HG02759 (cell line): ENCODE results near the gene IDI1.
"Not testable (repeated sequence)": the region's sequence is repeated elsewhere in the genome, so short reads cannot be mapped to it uniquely, and the experiment has no call there.

Experiments used
- ATAC-seq: cut with Tn5 transposase; IDR thresholded peaks from one replicate; pipeline ENCODE4 v1.9.1; 2021; ENCODE audit warnings: mild to moderate bottlenecking, moderate library complexity; ENCODE audit not compliant: unreplicated experiment

The IDI1 gene

DNA sequence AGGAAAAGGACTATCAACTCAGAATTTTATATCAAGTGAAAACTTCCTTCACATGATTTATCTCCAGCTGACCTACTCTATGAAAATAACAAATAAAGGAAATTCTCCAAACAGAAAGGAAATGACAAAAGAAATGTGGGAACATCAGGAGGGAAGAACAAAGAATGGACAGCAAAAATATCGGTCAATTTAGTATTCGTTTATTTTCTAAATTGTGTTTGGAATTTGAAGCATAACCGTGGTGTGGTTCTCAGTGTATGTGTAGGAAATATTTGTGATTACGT is 16.0 kb upstream of the IDI1 start:
- no peak for ATAC-seq

DNA sequence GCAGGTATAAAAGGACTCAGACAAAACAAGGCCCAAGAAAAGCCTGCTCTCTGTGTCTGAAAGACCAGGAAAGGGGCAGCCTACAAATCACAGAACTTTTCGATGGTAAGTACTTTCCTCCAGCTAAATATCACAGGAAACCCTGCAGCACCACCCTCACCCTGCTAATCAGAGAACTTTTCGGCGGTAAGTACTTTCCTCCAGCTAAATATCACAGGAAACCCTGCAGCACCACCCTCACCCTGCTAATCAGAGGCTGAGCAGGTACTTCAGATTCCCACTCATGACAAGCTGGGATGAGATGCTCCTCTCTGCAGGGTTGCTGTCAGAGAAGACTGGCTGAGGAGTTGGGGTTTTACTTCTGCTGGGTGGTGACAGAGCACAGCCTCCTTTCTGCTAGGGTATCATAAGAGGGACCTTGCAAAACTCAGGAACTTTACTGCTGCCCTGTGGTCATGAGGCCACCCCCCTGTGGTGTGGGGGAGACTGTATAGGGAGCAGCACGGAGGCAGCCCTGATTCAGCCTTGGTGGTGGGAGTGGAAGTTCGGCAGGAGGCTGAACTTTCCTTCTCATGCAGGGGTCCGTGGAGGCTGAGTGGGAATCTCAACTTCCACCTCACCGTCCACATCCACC is 14.4 kb upstream of the IDI1 start:
- no peak for ATAC-seq

DNA sequence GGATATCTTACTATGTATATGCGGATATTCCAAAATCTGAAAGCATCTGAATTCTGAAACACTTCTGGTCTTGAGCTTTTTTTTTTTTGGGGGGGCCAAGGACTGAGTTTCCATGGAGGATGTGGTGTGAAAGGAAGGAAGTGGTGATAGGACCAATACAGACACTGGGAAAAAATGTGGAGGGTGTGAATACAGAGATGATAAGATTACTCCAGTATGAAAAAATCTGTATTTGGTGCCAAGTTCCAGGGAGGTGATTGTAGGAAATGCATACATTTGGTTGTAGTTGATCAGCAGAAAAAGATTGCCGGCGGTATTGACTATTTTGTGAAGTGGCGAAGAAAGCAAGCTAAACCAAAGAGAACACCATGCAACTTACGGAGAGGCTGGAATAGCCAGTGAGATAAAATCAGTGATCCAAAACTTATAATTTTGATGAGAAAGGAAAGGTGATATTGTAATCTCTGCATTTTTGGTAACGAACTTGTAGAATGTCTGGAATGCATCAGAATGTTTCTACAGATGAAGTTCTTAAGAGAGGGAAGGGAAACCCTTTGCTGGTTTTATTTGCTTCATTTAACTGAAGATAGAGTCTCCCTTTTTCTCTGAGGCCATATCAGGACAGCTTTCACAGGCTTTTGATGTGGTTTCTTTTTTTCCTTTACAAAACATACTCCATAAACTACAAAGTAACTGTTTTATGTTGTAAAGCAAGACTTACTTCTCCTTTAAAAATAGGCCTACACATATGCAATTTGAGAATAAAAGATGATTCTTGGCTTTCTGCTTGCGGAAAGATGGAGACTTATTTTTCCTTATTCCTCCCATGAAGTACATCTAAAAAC is 13.2 kb upstream of the IDI1 start:
- ATAC-seq = no peak

DNA sequence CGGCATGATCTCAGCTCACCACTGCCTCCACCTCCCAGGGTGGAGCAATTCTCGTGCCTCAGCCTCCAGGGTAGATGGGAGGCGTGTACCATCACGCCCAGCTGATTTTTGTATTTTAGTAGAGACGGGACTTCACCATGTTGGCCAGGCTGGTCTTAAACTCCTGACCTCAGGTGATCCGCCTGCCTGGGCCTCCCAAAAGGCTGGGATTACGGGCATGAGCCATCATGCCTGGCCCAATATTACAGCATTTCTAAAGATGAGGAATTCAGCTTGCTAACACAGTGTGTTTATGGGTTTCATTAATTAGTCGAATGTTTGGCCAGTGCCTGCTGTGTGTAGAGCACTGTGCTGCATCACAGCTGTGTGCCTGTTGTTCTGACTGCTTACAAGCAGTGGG is 11.0 kb upstream of the IDI1 start:
- ATAC-seq = no peak

DNA sequence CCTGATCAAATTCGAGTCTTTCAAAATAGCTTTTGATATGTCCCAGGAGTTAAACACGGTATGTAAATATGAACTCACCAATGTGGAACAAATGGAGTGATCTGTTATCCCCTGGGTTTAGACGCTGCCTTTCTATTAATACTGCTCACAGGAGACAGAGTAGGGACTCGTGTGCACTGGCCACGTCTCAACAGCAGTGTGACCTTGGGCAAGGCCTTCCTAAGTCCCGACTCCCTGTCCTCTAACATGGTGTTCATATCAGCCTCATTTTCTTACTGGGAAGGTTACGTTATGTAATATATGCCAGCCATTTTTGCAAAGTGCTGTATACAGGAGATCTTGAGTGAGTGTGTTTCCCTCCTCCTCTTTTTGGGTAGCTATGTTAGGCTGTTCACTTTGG is 9.1 kb upstream of the IDI1 start:
- ATAC-seq = no peak

DNA sequence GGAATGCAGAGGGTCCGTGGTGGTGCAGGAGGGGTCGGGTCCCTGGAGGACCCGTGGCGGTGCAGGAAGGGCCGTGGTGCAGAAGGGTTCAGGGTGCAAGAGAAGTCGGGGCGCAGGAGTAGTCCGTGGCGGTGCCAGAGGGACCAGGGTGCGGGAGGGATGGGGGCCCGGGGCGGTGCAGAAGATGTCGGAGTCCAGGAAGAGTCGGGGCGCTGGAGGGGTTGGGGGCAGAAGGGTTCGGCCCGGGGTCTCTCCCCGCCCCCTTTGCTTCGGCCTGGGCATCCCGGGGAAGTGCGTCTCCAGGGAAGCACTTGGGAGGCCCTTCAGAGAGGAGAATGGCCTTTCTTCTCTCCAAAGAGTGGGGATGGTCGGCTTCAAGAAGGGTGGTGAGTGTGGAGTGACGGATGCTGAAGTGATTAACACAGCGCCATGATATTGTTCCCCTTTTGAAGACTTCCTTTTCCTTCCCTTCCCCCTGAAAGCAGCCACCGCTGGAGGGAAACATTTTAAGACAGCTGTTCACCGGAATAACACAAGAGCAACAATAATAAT is 8.3 kb upstream of the IDI1 start:
- ATAC-seq = no peak

DNA sequence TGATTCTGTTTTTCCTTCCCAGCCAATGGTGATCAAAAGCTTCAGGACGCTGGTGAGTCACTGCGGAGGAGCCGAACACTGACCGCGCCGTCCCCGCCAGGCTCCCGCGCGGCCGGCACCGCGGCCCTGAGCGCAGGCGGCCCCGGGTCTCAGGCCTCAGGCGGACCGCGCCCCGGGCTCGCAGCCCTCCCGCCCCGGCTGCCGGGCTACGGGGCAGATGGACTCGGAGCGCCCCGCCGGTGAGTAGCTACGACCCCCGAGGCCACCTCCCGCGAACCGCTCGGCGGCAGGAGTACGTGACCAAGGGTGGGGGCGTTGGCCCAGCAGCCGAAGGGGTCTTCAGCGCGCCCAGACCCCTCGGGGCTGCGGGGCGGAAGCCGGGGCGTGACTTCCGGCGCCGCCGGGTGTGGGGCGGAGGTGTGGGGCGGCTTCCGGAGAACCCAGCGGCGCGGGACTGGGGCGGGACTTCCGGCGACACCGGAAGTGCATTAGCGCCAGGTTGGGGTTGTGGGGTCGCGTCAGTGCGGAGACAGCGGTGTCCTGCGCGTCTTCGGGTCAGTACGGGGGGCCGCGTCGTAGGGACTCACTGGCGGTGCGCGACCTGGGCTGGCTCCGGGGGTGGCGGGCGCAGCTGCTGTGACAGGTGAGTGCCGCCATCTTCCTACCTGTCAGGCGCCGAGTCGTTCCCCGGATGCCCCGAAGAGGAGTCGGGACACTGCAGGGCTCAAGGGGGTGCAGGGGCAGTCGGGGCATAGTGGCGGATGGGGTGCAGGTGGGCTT is 7.6 kb upstream of the IDI1 start, which contains the start of gene WDR37:
Gene WDR37, plus strand, starts transcription at position 60 of the 780 bp plus-strand sequence. CDS start 15,771 bp downstream, outside the sequence.
- ATAC-seq = peak; percentile 96

DNA sequence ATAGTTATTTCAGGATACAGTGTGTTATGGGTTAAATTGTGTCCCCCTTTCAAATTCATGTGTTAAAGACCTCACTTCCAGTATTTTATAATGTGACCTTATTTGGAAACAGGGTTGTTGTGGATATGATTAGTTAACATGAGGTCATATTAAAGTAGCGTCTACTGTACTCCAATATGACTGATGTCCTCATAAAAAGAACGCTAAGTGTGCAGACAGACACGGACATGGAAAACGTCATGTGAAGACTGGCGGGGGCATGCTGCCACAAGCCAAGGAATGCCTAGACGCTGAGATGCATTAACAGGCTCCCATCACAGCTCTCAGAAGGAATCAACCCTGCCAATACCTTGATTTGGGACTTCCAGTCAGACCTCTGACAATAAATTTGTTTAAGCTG is 5.8 kb upstream of the IDI1 start:
- ATAC-seq = no peak

DNA sequence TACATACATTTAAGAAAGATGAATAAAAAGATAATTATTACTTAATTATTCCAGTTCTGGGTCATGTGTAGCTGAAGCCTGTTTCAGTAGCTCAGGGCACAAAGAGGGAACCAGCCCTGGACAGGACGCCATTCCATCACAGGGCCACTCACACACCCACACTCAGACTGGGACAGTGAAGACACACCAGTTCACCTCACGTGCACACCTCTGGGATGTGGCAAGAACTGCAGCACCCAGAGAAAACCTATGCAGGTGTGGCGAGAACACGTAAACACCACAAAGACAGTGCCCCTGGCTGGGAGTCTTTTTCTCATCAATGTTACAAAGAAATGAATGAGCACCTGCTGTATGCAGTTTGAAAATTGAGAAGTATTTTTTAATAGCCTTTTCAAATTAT is 1.6 kb upstream of the IDI1 start:
- no peak for ATAC-seq

DNA sequence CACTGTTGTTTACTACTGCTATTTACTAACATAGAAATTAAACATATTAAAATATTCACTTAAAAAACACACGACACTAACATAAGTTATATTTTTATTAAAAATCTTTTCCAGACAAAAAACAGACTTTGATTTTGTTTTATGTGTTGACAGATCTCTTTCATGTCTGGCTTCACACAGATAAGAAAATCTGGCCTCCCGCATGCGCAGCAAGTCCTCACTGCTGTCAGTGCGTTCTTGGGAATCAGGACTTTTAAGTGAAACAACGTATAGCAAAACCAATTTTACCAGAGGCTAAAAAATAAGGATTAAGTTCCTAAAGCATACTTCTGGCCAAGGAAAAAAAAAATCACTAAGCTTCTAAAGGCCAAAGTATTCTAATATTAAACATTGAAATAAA is 1.2 kb upstream of the IDI1 start:
- ATAC-seq = no peak

DNA sequence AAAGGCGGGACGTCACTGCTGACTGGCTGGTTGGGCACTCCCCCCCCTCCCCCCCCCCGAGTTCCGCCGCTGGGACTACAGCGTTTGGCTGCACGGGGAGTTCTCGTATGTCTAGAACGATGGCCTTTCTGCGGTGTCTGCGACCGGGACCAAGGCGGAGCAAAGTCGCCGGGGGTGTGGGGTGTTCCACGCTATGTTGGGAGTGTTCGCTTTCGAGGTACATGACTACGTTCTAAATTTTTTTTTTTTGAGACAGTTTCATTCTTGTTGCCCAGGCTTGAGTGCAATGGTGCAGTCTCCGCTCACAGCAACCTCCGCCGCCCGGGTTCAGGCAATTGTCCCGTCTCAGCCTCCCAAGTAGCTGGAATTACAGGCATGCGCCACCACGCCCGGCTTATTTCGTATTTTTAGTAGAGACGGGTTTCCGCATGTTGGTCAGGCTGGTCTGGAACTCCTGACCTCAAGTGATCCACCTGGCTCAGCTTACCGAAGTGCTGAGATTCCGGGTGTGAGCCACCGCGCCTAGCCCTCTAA is 573 bp upstream of the IDI1 start:
- ATAC-seq = peak; percentile 1

DNA sequence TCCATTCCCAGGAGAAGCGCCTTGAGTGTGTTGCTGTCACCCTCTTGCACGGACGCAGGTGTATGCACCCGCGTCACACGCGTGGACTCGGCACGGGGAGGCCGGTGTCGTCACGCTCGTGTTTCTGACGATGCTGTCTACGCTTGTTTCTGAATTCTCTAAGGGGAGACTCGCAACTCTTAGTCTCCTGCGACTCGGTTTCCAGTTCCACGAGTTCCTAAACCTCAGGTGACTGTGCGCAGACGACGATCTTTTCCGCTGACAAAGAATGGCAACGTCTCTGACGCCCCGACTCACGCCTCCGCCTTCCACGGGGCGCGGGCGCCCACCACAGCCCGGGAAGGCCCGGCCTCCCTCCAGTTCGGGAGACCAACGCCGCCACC is 579 bp downstream of the IDI1 start:
- ATAC-seq = no peak

DNA sequence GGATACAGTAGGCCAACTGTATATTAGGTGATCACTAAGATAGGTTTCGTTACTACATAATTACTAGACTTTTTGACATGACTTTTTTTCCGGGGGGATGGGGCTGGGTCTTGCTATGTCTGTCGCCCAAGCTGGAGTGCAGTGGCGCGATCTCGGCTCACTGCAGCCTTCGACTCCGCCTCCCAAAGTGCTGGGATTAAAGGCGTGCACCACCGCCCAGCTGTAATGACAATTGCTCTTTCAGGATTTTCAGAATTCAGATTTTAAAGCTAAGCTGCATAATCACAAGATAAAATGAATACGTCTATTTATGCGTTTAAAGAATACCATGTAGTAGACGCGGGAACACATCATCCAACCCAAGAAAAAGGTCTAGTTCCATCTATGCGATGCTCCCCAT is 982 bp downstream of the IDI1 start:
- no peak for ATAC-seq

DNA sequence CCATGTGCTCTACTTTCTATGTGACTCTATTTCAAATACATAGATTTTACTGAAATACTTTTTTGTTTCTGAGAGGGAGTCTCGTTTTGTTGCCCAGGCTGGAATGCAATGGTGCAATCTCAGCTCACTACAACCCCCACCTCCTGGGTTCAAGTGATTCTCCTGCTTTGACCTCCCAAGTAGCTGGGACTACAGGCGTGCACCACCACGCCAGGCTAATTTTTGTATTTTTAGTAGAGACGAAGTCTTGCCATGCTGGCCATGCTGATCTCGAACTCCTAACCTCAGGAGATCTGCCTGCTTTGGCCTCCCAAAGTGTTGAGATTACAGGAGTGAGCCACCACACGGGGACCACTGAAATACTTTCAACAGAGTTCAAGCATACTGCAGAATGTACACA is 3.5 kb downstream of the IDI1 start:
- no peak for ATAC-seq

DNA sequence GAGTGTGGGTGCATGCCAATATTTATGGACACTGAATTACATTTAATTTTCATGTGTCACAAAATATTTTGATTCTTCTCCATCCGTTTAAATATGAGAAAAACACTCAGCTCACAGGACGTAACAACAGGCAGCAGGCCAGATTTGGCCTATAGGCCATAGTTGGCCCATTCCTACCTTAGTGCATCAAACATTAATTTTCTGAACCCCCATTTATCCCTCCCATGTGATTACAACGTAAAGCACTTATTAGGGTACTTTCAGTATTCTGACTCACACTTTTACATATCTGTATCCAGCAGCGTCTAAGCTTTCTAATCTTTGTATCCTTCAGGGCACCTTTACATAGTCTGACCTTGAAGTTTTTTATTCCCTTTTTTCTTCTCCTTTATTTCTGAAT is 4.0 kb downstream of the IDI1 start:
- no peak for ATAC-seq

DNA sequence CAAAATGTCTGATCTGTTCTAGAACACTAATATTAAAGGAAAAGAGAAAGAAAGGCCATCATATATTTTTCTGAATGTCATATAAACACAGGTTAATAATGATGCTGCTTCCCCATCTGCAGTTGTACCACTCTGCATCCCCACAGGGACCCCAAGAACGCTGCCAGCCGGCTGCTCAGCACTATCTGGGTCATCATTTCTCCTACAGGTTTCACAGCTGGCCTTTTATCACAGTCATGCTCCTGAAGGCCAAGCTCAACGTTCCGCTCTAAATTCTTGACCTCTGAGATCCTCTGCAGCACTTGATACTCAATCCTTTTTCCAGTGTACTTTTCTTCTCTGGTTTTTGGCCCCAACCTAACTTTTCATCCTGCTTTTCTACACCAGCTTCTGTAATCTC is 4.8 kb downstream of the IDI1 start:
- ATAC-seq = no peak

DNA sequence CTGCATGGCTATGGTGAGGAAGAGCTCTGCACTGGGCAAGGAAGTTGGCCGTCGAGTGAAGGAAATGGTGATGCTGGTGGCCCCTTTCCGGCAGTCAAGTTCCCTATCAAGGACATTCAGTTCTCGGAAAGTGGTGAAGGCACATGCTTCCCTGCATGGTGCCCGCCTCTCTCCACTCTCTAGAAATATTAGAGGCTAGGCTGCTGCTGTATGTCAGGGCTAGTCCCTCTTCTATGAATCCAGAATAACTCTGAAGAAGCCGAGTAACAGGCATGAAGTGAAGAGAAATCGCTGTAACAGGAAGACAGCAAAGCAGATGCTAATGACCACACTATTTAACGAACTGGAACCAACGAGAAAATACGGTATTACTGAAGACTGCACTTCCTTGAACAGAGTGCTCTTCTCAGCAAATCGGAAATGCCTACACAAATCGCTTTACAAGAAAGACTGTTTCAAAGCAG is 5.4 kb downstream of the IDI1 start:
- peak; percentile 58 for ATAC-seq

DNA sequence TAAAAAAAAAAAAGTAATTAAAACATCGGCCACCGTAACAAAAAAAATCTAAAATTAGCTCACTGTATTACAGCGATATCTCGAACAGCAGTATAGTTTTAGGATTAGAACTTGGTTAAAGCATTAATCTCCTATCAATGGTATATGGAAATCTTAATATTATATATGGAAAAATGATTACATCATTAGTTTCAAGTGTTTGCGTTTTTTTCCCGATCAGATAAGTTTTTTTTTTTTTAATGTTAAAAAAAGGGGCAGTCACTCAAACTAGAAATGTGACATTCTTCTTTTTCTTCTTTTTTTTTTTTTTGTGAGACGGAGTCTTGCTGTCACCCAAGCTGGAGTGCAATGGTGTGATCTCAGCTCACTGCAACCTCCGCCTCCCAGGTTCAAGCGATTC is 7.4 kb downstream of the IDI1 start:
- no peak for ATAC-seq

DNA sequence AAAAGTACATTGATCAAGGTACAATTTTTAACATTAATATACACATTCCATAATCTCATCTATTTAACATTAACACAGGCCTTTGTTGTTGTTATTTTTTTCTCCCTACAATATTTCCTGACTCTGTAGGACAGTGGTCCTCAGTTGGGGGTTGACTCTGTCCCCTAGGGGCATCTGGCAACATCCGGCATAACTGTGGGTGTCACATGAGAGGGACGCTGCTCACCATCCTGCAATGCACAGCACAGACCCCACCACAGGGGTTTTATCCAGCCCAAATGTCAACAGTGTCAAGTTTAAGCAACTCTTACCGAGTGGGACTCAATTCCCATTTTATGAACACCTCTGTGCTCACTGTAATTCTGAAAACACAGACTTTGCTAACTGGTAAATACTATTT is 8.8 kb downstream of the IDI1 start:
- no peak for ATAC-seq

DNA sequence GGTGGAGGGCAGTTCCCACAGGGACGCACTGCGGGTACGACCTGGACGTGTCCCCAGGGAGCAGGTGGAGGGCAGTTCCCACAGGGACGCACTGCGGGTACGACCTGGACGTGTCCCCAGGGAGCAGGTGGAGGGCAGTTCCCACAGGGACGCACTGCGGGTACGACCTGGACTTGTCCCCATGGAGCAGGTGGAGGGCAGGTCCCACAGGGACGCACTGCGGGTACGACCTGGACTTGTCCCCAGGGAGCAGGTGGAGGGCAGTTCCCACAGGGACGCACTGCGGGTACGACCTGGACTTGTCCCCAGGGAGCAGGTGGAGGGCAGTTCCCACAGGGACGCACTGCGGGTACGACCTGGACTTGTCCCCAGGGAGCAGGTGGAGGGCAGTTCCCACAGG is 10.2 kb downstream of the IDI1 start:
- not testable (repeated sequence) for ATAC-seq

DNA sequence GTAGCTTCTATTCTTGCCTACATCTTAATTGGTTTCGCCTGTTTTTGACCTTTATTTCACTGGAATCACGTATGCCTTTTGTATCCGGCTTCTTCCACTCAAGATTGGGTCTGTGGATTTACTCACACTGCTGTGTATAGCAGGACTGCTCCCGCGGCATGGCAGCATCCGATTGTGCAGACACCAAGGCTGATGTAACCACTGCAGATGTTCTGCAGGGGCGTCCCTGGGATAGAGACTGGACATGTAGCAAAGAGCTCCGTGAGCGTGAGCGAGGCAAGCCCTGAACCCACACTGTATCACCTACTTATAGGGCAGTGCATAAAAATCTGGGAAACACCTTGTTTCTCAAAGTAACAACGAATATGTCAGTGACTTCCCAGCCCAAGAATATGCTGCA is 11.8 kb downstream of the IDI1 start:
- ATAC-seq = no peak
